GM23248 (cell line): Measurements from ENCODE around the gene DNHD1. TPM values are rescaled to one million over a fixed set of nuclear protein-coding genes. Genes with fewer than 3 reads are reported as not detected.

Source experiments
- DNase-seq: peaks from one replicate; pipeline ENCODE4 v3.0.0-alpha.2; 2015
- H2AFZ ChIP-seq: fragments of 200-600 bp; sonication (generic); 2 replicates; pipeline ENCODE4 v1.6.1; 2016; ENCODE audit warnings: antibody characterized with exemption
- H3F3A ChIP-seq: fragments of 200-600 bp; sonication (generic); 2 replicates; pipeline ENCODE4 v1.6.1; 2016; ENCODE audit warnings: mild to moderate bottlenecking, antibody characterized with exemption, mixed run types; ENCODE audit not compliant: insufficient read depth
- H3K27ac ChIP-seq: fragments of 200-600 bp; sonication (generic); 2 replicates; pipeline ENCODE4 v1.5.1; 2016; ENCODE audit warnings: mild to moderate bottlenecking
- H3K27me3 ChIP-seq: fragments of 200-600 bp; sonication (generic); replicated peaks from 2 replicates; pipeline ENCODE4 v1.6.1; 2016; ENCODE audit warnings: mild to moderate bottlenecking; ENCODE audit not compliant: insufficient read depth
- H3K36me3 ChIP-seq: fragments of 200-600 bp; sonication (generic); 2 replicates; pipeline ENCODE4 v1.6.1; 2016; ENCODE audit warnings: low read depth, mild to moderate bottlenecking
- H3K4me1 ChIP-seq: fragments of 200-600 bp; sonication (generic); 2 replicates; pipeline ENCODE4 v1.6.1; 2016; ENCODE audit warnings: mild to moderate bottlenecking; ENCODE audit not compliant: insufficient read depth
- H3K4me2 ChIP-seq: fragments of 200-600 bp; sonication (generic); one replicate; pipeline ENCODE4 v1.6.1; 2016; ENCODE audit warnings: mild to moderate bottlenecking; ENCODE audit not compliant: unreplicated experiment
- H3K4me3 ChIP-seq: fragments of 200-600 bp; sonication (generic); 2 replicates; pipeline ENCODE4 v1.5.1; 2016; ENCODE audit warnings: mild to moderate bottlenecking
- H3K79me2 ChIP-seq: fragments of 200-600 bp; sonication (generic); 2 replicates; pipeline ENCODE4 v1.6.1; 2016; ENCODE audit warnings: mild to moderate bottlenecking; ENCODE audit not compliant: insufficient read depth
- H3K9ac ChIP-seq: fragments of 200-600 bp; sonication (generic); 2 replicates; pipeline ENCODE4 v1.6.1; 2016; ENCODE audit warnings: mild to moderate bottlenecking
- H3K9me2 ChIP-seq: fragments of 200-600 bp; sonication (generic); 2 replicates; pipeline ENCODE4 v1.6.1; 2016; ENCODE audit warnings: mixed run types, mild to moderate bottlenecking, moderate library complexity; ENCODE audit not compliant: insufficient read depth
- H3K9me3 ChIP-seq: fragments of 200-600 bp; sonication (generic); one replicate; pipeline ENCODE4 v1.6.1; 2017; ENCODE audit warnings: low read depth
- H4K20me1 ChIP-seq: fragments of 200-600 bp; sonication (generic); 2 replicates; pipeline ENCODE4 v1.6.0; 2016; ENCODE audit not compliant: insufficient read depth
- EZH2 ChIP-seq: fragments of 200-600 bp; sonication (generic); IDR thresholded peaks from 2 replicates; pipeline ENCODE4 v1.6.1; 2018; ENCODE audit warnings: antibody characterized with exemption, mild to moderate bottlenecking; ENCODE audit not compliant: insufficient read depth, poor library complexity, severe bottlenecking
- EZH2phosphoT487 ChIP-seq: fragments of 200-600 bp; sonication (generic); IDR thresholded peaks from 2 replicates; pipeline ENCODE4 v1.6.1; 2018; ENCODE audit warnings: antibody characterized with exemption, moderate library complexity, mild to moderate bottlenecking, low read depth; ENCODE audit not compliant: insufficient read depth
- WGBS, 2 experiments: methylation state at CpG; one replicate each; pipeline ENCODE4 v1.1.6; 2015 to 2017; ENCODE audit warnings: low lambda C conversion rate in 2 of 2, low coverage in 1 of 2; ENCODE audit errors: missing lambda C conversion rate in 2 of 2; 5-methylcytosine and 5-hydroxymethylcytosine counted together
- in situ Hi-C: fragments of 300-500 bp; cut with MboI; formaldehyde crosslinking; loops from 2 replicates; pipeline ENCODE4 v1.15.0; 2020
- polyA plus RNA-seq: library from polyadenylated mRNA; unstranded; fragments of >200 nt; fragmentation: Nextera tagmentation; extraction: Ambion mirVana; gene quantifications from 2 replicates; pipeline ENCODE4 v1.2.1, GENCODE V29; 2016
- total RNA-seq: library from RNA; depleted of rRNA; stranded (reverse); fragments of >200 nt; shearing (Covaris generic); gene quantifications from 2 replicates; pipeline ENCODE4 v1.2.3, GENCODE V29; 2014; rRNA removed

The DNHD1 gene
- total and polyA plus RNA-seq, 2 experiments from 2014 or later, result 1.1 to 2.2 TPM

DNA sequence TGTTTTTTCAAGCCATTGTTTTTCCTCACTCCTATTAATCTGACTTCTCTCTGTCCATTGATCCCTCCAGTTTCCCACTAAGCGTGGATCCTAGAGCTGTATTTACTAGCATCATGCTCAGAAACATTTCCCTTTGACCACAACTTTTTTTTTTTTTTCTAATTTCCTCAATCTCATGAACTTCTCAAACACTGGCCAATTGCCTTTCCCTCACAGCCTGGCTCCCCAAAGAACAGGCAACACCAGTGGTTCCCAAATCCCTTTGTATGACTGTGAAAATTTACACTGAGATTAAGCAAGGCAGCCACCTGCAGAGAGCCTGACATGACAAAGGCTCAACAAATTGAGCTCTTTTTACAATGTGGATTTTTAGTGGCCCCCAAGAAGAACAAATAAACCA is 123.6 kb downstream of the DNHD1 start:
- no peaks in the 10 kb centered on the region for H3K27me3 ChIP-seq
- no peak overlapping the region for H2AFZ ChIP-seq
- H3K4me2 ChIP-seq, result no peak overlapping the region
- no peaks in the 10 kb centered on the region for H4K20me1 ChIP-seq
- peaks cover 15% of the 10 kb centered on the region; the same call in 1 of the 2 replicates for H3K79me2 ChIP-seq
- H3K36me3 ChIP-seq, result no peaks in the 10 kb centered on the region
- 91 to 100% methylated on average over 1 of the region's 1 CpG for WGBS, 2 experiments
- H3K9ac ChIP-seq, result no peak overlapping the region
- no peaks in the 10 kb centered on the region for H3K9me2 ChIP-seq
- peaks cover 14% of the 10 kb centered on the region for H3F3A ChIP-seq
- H3K27ac ChIP-seq, result no peak overlapping the region
- DNase-seq, result no peak
- no peaks in the 10 kb centered on the region for H3K9me3 ChIP-seq
- in situ Hi-C loops, result no loop called here
- H3K4me1 ChIP-seq, result peaks cover 18% of the 10 kb centered on the region
- H3K4me3 ChIP-seq, result no peak overlapping the region
- TF ChIP-seq EZH2 (no peak), EZH2phosphoT487 (no peak)

Other genes with a start within 250 kb of the DNHD1 start
- not detected in 2 replicates for gene CCKBR, start 237.4 kb upstream of the DNHD1 start, total RNA-seq
- gene CCKBR, start 237.4 kb upstream of the DNHD1 start, polyA plus RNA-seq, result not detected in 2 replicates
- 392 and 456 TPM in 2 replicates for gene CAVIN3, start 176.8 kb upstream of the DNHD1 start, total RNA-seq
- 290 and 301 TPM in 2 replicates for gene CAVIN3, start 176.8 kb upstream of the DNHD1 start, polyA plus RNA-seq
- 70.1 and 87.8 TPM in 2 replicates for gene SMPD1, start 106.8 kb upstream of the DNHD1 start, total RNA-seq
- gene SMPD1, start 106.8 kb upstream of the DNHD1 start, polyA plus RNA-seq, result 67.9 and 72.3 TPM in 2 replicates
- 43.8 and 46.2 TPM in 2 replicates for gene APBB1, start 78.2 kb upstream of the DNHD1 start, total RNA-seq
- 42.3 and 43.1 TPM in 2 replicates for gene APBB1, start 78.2 kb upstream of the DNHD1 start, polyA plus RNA-seq
- gene HPX, start 56.3 kb upstream of the DNHD1 start, total RNA-seq, result 0.22 and 1.1 TPM in 2 replicates
- gene HPX, start 56.3 kb upstream of the DNHD1 start, polyA plus RNA-seq, result 0.43 and 0.46 TPM in 2 replicates
- 20.5 and 29.9 TPM in 2 replicates for gene TRIM3, start 23.3 kb upstream of the DNHD1 start, total RNA-seq
- 15.2 and 17.1 TPM in 2 replicates for gene TRIM3, start 23.3 kb upstream of the DNHD1 start, polyA plus RNA-seq
- 69.5 and 75.0 TPM in 2 replicates for gene ARFIP2, start 15.9 kb upstream of the DNHD1 start, total RNA-seq
- 56.6 and 57.9 TPM in 2 replicates for gene ARFIP2, start 15.9 kb upstream of the DNHD1 start, polyA plus RNA-seq
- gene TIMM10B, start 15.8 kb upstream of the DNHD1 start, total RNA-seq, result 31.7 and 43.8 TPM in 2 replicates
- 35.0 and 35.4 TPM in 2 replicates for gene TIMM10B, start 15.8 kb upstream of the DNHD1 start, polyA plus RNA-seq
- gene RRP8, start 106.3 kb downstream of the DNHD1 start, total RNA-seq, result 8.5 and 12.6 TPM in 2 replicates
- 21.3 and 24.4 TPM in 2 replicates for gene RRP8, start 106.3 kb downstream of the DNHD1 start, polyA plus RNA-seq
- 211 and 242 TPM in 2 replicates for gene ILK, start 106.5 kb downstream of the DNHD1 start, total RNA-seq
- gene ILK, start 106.5 kb downstream of the DNHD1 start, polyA plus RNA-seq, result 256 and 264 TPM in 2 replicates
- gene TAF10, start 114.9 kb downstream of the DNHD1 start, total RNA-seq, result 35.5 and 67.9 TPM in 2 replicates
- gene TAF10, start 114.9 kb downstream of the DNHD1 start, polyA plus RNA-seq, result 171 and 172 TPM in 2 replicates
- 37.6 and 47.6 TPM in 2 replicates for gene TPP1, start 122.1 kb downstream of the DNHD1 start, total RNA-seq
- 65.2 and 66.3 TPM in 2 replicates for gene TPP1, start 122.1 kb downstream of the DNHD1 start, polyA plus RNA-seq
- 5.8 and 6.4 TPM in 2 replicates for gene DCHS1, start 158.5 kb downstream of the DNHD1 start, total RNA-seq
- 0.86 and 1.1 TPM in 2 replicates for gene DCHS1, start 158.5 kb downstream of the DNHD1 start, polyA plus RNA-seq
- 53.5 and 104 TPM in 2 replicates for gene MRPL17, start 186.1 kb downstream of the DNHD1 start, total RNA-seq
- gene MRPL17, start 186.1 kb downstream of the DNHD1 start, polyA plus RNA-seq, result 107 and 114 TPM in 2 replicates